GM19395 (cell line): Measurements from ENCODE around the gene USF2.

ENCODE experiments used
- ATAC-seq: cut with Tn5 transposase; IDR thresholded peaks from one replicate; pipeline ENCODE4 v1.9.1; 2021; ENCODE audit warnings: mild to moderate bottlenecking, moderate library complexity; ENCODE audit not compliant: unreplicated experiment

USF2 gene

GRCh38 chr19:35296644-35297514 lies 28.1 kb downstream of the USF2 start:
- no peak for ATAC-seq

- no peak for ATAC-seq
Observed at GRCh38 chr19:35297515-35297848, 28.7 kb downstream of the USF2 start.

GRCh38 chr19:35297922-35298321 lies 29.2 kb downstream of the USF2 start:
- no peak for ATAC-seq

- ATAC-seq: no peak
Observed at GRCh38 chr19:35298561-35298972, 29.8 kb downstream of the USF2 start.

GRCh38 chr19:35299523-35300338 lies 31.0 kb downstream of the USF2 start:
- ATAC-seq: no peak

- no peak for ATAC-seq
Observed at GRCh38 chr19:35300339-35300649, 31.5 kb downstream of the USF2 start.

- no peak for ATAC-seq
Observed at GRCh38 chr19:35301961-35302360, 33.2 kb downstream of the USF2 start.

- no peak for ATAC-seq
Observed at GRCh38 chr19:35302446-35302845, 33.7 kb downstream of the USF2 start.

GRCh38 chr19:35303357-35303915 lies 34.7 kb downstream of the USF2 start:
- ATAC-seq: no peak

GRCh38 chr19:35304036-35304435 lies 35.3 kb downstream of the USF2 start:
- no peak for ATAC-seq

GRCh38 chr19:35305181-35305580 lies 36.4 kb downstream of the USF2 start:
- no peak for ATAC-seq

GRCh38 chr19:35306473-35307246 lies 37.9 kb downstream of the USF2 start:
- ATAC-seq: no peak

GRCh38 chr19:35307931-35308330 lies 39.2 kb downstream of the USF2 start:
- no peak for ATAC-seq

GRCh38 chr19:35308910-35309309 lies 40.1 kb downstream of the USF2 start:
- no peak for ATAC-seq

GRCh38 chr19:35309481-35310279 lies 40.9 kb downstream of the USF2 start:
- no peak for ATAC-seq

GRCh38 chr19:35310331-35310730 lies 41.6 kb downstream of the USF2 start:
- no peak for ATAC-seq

GRCh38 chr19:35310811-35311465 lies 42.2 kb downstream of the USF2 start:
- no peak for ATAC-seq

- no peak for ATAC-seq
Observed at GRCh38 chr19:35311901-35312665, 43.3 kb downstream of the USF2 start.

- ATAC-seq: no peak
Observed at GRCh38 chr19:35313587-35313986, 44.8 kb downstream of the USF2 start.
